Thyroid gland (tissue), 4 donors: Measurements from ENCODE around the gene ESYT1.

Experiments
- POLR2A ChIP-seq, 2 donors: fragments of 450-650 bp; IDR thresholded peaks; one replicate each; pipeline ENCODE4 v1.6.1; 2017; ENCODE audit warnings: antibody characterized with exemption in 2 of 2, mild to moderate bottlenecking in 2 of 2, moderate library complexity in 1 of 2
- TF ChIP-seq, protein P1 (sequence below), 6 experiments: fragments of 200-600 bp in 3 of 6; fragments of 450-650 bp in 3 of 6; sonication (generic) in 3 of 6; IDR thresholded peaks; one replicate each; pipeline ENCODE4 v1.5.1; 2016 to 2019; ENCODE audit warnings: antibody characterized with exemption in 6 of 6, mild to moderate bottlenecking in 2 of 6, inconsistent platforms in 1 of 6, moderate library complexity in 1 of 6

DNA sequence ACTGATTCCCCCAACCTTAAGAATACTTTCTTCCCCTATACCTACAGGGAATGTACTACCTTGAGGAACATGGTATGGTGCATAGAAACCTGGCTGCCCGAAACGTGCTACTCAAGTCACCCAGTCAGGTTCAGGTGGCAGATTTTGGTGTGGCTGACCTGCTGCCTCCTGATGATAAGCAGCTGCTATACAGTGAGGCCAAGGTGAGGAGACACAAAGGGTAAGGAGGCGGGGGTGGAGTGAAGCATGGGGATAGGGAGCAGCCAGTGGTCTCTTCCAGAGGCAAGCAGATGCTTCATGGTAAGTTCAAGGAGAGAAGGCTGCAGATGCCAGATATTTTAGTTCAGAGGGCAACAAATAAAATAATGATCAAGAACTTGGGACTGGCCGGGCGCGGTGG, 30.3 kb upstream of the ESYT1 start:
- TF ChIP-seq, protein P1, sequence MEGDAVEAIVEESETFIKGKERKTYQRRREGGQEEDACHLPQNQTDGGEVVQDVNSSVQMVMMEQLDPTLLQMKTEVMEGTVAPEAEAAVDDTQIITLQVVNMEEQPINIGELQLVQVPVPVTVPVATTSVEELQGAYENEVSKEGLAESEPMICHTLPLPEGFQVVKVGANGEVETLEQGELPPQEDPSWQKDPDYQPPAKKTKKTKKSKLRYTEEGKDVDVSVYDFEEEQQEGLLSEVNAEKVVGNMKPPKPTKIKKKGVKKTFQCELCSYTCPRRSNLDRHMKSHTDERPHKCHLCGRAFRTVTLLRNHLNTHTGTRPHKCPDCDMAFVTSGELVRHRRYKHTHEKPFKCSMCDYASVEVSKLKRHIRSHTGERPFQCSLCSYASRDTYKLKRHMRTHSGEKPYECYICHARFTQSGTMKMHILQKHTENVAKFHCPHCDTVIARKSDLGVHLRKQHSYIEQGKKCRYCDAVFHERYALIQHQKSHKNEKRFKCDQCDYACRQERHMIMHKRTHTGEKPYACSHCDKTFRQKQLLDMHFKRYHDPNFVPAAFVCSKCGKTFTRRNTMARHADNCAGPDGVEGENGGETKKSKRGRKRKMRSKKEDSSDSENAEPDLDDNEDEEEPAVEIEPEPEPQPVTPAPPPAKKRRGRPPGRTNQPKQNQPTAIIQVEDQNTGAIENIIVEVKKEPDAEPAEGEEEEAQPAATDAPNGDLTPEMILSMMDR (IDR thresholded peaks at IDR 0.05), result no peak
- no peak for TF ChIP-seq POLR2A (IDR thresholded peaks at IDR 0.05)
